Measurements from ENCODE around the gene LRP3.

The LRP3 gene

GRCh38 chr19:33235269-33235995 is 41.3 kb downstream of the LRP3 start:
- DNase-seq (ENCODE audit: extremely low read depth in 1 of 2, low read depth in 1 of 2): peak; percentile 19 to 68

GRCh38 chr19:33235996-33236350 is 41.8 kb downstream of the LRP3 start:
- DNase-seq (ENCODE audit: extremely low read depth in 1 of 2, low read depth in 1 of 2): no peak

- no peak for DNase-seq (ENCODE audit: extremely low read depth in 1 of 2, low read depth in 1 of 2)
Observed at GRCh38 chr19:33236696-33237390, 42.7 kb downstream of the LRP3 start.

- no peak for DNase-seq (ENCODE audit: extremely low read depth in 1 of 2, low read depth in 1 of 2)
Observed at GRCh38 chr19:33238481-33239149, 44.5 kb downstream of the LRP3 start.

- no peak for DNase-seq (ENCODE audit: extremely low read depth in 1 of 2, low read depth in 1 of 2)
Observed at GRCh38 chr19:33239223-33239975, 45.3 kb downstream of the LRP3 start.

GRCh38 chr19:33240181-33240771 is 46.1 kb downstream of the LRP3 start:
- DNase-seq (ENCODE audit: extremely low read depth in 1 of 2, low read depth in 1 of 2): no peak

- no peak for DNase-seq (ENCODE audit: extremely low read depth in 1 of 2, low read depth in 1 of 2)
Observed at GRCh38 chr19:33241091-33241529, 47.0 kb downstream of the LRP3 start.

GRCh38 chr19:33241530-33242101 is 47.5 kb downstream of the LRP3 start:
- DNase-seq (ENCODE audit: extremely low read depth in 1 of 2, low read depth in 1 of 2): no peak

- no peak for DNase-seq (ENCODE audit: extremely low read depth in 1 of 2, low read depth in 1 of 2)
Observed at GRCh38 chr19:33242131-33242530, 48.0 kb downstream of the LRP3 start.

- DNase-seq (ENCODE audit: extremely low read depth in 1 of 2, low read depth in 1 of 2): no peak
Observed at GRCh38 chr19:33242911-33243310, 48.8 kb downstream of the LRP3 start.

- DNase-seq (ENCODE audit: extremely low read depth in 1 of 2, low read depth in 1 of 2): no peak
Observed at GRCh38 chr19:33245948-33246708, 52.0 kb downstream of the LRP3 start.

GRCh38 chr19:33246709-33247440 is 52.7 kb downstream of the LRP3 start:
- no peak for DNase-seq (ENCODE audit: extremely low read depth in 1 of 2, low read depth in 1 of 2)

GRCh38 chr19:33247441-33247819 is 53.3 kb downstream of the LRP3 start:
- no peak for DNase-seq (ENCODE audit: extremely low read depth in 1 of 2, low read depth in 1 of 2)

GRCh38 chr19:33248104-33248503 is 54.0 kb downstream of the LRP3 start:
- no peak for DNase-seq (ENCODE audit: extremely low read depth in 1 of 2, low read depth in 1 of 2)

- no peak for DNase-seq (ENCODE audit: extremely low read depth in 1 of 2, low read depth in 1 of 2)
Observed at GRCh38 chr19:33248553-33248953, 54.4 kb downstream of the LRP3 start.

- no peak for DNase-seq (ENCODE audit: extremely low read depth in 1 of 2, low read depth in 1 of 2)
Observed at GRCh38 chr19:33248954-33249613, 55.0 kb downstream of the LRP3 start.

GRCh38 chr19:33249740-33250366 is 55.7 kb downstream of the LRP3 start:
- no peak for DNase-seq (ENCODE audit: extremely low read depth in 1 of 2, low read depth in 1 of 2)

- no peak for DNase-seq (ENCODE audit: extremely low read depth in 1 of 2, low read depth in 1 of 2)
Observed at GRCh38 chr19:33250500-33250899, 56.4 kb downstream of the LRP3 start.

All from activated CD8-positive, alpha-beta memory T cell treated with anti-CD3 and anti-CD28 coated beads for 1 hour (primary cell).